GM18505 (cell line): ENCODE measurements around the gene SLC1A7.

Source experiments
- ATAC-seq: cut with Tn5 transposase; IDR thresholded peaks from one replicate; pipeline ENCODE4 v1.9.1; 2021; ENCODE audit not compliant: unreplicated experiment
- POLR2A ChIP-seq: IDR thresholded peaks from 4 replicates; pipeline ENCODE4 v1.6.1; 2011; ENCODE audit warnings: borderline replicate concordance; ENCODE audit not compliant: insufficient read depth, insufficient read length; ENCODE audit errors: extremely low read depth

The SLC1A7 gene

DNA sequence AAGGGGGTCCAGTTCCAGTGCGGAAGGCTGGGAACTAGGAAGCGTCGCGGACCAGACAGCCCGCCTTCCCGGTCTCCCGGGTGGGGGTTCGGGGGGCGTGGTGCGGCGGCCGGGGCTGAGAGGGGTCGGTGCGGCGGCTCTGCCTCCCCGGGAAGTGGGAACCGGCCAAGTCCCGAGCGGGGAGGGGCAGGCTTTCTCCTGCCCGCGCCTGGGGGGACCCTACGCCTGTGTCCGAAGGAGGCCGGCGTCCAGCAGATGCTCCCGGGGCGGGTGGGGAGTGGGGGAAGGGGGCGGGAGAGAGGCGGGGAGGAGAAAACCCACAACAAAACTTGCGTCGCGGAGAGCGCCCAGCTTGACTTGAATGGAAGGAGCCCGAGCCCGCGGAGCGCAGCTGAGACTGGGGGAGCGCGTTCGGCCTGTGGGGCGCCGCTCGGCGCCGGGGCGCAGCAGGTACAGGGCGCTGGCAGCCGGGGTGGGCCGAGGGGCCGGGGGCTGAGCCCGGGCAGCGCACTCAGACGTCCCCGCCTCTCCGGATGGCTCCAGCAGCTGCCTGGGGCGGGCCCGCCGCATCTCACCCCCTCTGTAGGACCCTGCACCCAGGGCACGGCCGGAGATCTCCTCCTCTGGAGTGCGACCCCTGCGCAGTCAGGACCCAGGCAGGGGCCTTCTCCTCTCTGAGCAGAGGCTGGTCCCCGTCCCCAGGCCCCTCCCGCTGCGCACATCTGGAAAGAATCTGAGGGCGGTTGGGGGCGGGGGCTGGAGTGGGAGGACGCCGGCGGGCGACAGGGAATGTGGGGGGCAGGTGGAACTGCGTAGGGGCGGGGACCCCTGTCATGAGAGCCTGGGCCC is 80.4 kb downstream of the SLC1A7 start, which contains the start of gene PODN:
PODN (plus strand) TSS at position 355 of the 849 bp plus-strand sequence. CDS start 7,643 bp downstream, outside the sequence.
- ATAC-seq = no peak
- TF ChIP-seq POLR2A = no peak

DNA sequence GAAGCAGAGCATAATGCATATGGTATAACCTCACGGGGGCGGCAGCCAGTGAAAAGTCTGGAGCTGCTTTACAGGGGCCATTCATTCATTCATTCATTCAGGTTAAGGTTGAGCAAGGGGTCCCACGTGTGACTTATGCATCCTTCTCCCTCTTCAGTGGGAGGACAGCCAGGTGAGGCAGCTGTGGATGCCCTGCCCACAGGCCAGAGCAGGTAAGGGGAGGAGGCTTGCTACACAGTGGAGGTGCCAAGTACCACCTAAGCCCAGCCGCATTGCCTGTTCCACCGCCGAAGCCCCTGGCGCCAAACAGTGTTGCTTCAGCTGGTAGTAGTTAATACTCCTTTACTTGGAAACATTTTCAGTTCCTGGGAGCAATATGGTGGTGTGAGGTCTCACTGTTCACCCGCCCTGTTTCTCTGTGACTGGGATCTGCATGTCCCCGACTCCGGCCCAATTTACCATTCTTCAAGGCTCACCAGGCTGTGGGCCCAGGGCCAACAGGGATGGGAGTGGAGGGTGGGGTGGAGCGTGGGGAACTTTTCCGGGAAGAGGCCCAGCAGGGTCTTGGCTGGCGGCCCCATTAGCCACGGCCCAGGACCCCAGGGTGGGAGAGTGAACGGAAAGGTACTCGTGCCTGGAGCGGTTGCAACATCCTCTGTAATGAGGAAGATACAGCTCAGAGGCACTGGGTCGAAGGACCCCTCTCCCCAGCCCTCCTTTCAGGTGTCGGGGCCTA is 81.1 kb downstream of the SLC1A7 start:
- ATAC-seq = no peak
- no peak for TF ChIP-seq POLR2A

DNA sequence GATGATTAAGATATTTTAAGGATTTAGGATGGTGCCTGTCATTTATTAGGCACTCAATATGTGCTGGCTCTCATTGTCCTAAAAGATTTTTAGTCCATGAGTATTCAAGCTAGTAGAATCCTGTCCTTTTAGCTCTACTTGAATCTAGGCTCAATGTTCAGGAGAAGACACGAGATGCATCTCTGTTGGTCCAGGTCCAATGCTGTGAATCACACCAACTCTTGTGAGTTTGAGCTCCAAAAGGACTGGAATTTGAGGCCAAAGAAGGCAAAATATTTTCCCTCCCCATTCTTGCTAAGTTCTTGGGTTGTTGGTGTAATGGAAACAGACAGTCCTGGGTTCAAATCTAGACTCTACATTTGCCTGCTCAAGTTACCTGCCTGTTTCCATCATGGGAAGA is 81.9 kb downstream of the SLC1A7 start:
- ATAC-seq = no peak
- no peak for TF ChIP-seq POLR2A

DNA sequence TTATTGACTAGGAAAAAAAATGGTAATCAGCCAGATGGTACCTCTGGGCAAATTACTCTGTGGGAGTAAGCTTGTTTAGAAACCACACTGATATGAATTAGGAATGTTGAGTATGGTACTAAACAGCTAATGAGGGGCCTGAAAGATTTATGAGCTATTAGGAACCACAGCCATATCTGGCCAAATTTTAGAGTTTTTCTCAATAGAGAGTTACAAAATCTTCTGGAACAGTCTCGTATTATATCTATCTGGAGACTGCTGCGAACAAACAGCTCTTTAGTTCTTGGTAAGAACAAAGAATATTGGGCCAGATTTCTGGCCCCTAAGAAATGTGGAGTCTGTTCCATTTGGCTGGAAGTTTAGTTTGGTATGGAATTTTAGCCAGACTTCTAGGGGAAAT is 85.3 kb downstream of the SLC1A7 start:
- no peak for ATAC-seq

DNA sequence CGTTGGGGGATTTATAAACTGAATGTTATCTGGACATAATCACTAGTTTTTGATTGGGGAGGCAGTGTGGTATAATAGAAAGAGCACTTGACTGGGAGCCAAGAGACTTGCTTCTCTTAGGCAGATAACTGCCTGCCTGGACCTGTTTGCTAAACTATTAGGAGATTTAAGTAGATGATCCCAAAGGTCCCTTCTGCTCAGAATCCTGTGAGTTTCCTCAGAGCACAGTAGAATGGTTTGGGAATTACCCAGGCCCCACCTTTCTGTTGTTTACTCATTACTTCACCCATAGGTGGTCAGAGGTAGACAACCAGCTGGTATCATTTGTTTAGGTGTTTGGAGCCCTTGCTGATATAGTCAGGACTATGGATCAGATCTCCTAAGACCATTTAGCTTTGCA is 90.8 kb downstream of the SLC1A7 start:
- no peak for ATAC-seq
- no peak for TF ChIP-seq POLR2A

More for the DNA sequence above, 85.3 kb downstream of the SLC1A7 start:
- no peak for TF ChIP-seq POLR2A

DNA sequence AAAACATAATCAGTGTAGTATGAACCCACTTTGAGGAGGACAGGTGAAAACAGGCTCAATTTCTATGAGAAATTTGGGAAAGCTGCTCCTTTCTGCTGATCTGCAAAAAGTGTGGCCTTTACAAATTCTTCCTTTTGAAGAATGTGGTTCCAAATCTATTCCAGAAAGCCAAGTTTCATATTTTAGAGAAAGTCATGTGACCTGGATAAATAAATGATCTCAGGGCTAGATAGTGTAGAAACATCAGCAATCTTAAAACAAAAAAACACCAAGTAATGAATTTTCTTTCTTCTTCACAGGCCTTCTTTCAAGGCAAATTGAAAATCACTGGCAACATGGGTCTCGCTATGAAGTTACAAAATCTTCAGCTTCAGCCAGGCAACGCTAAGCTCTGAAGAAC is 92.1 kb downstream of the SLC1A7 start:
- no peak for ATAC-seq
- TF ChIP-seq POLR2A = no peak

DNA sequence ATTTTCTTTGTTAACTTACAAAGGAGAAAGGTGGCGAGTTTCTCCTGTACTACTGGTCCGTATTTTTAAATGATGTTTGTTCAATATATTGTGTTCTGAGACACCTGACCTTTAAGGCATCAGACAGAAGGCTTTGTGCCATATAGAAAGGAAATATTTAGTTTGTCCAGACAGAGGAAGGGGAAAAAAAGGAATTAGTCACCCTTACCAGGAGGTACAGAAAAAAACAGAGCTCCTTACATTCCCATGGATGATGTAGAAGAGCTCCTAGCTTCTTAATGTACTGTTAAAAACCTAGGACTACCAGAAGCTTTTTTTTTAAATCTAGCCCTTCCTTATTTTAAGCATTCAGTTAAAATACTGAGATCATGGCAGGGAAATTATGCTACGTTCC is 92.9 kb downstream of the SLC1A7 start:
- ATAC-seq = no peak
- TF ChIP-seq POLR2A = no peak

DNA sequence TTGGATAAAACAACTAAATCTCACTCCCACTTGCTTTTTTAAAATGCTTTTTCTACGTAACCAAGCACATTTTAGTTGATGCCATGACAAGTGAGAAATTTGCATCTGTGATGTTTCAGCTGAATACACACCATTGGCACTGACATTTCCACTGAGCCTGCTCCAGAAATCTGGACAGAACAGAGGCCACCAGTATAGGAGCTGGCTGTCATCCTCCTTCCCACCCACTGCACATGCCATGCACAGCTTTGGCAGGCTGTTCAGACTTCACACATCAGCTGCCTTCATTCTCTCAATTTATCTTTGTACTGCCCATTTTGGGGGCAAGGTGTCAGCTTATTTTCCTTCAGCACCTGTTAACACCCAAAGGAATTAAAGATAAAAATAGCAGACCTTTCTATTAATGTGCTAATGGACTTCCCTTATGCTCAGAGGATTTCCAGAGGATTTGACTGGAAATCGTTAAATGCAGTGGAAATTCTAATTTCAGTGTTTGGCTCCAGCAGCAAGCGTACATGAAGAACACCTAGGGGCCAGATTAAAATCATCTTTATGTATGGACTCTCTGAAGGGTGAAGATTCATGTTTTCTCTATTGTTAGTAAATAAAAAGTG is 93.4 kb downstream of the SLC1A7 start:
- TF ChIP-seq POLR2A = no peak
- ATAC-seq = no peak

DNA sequence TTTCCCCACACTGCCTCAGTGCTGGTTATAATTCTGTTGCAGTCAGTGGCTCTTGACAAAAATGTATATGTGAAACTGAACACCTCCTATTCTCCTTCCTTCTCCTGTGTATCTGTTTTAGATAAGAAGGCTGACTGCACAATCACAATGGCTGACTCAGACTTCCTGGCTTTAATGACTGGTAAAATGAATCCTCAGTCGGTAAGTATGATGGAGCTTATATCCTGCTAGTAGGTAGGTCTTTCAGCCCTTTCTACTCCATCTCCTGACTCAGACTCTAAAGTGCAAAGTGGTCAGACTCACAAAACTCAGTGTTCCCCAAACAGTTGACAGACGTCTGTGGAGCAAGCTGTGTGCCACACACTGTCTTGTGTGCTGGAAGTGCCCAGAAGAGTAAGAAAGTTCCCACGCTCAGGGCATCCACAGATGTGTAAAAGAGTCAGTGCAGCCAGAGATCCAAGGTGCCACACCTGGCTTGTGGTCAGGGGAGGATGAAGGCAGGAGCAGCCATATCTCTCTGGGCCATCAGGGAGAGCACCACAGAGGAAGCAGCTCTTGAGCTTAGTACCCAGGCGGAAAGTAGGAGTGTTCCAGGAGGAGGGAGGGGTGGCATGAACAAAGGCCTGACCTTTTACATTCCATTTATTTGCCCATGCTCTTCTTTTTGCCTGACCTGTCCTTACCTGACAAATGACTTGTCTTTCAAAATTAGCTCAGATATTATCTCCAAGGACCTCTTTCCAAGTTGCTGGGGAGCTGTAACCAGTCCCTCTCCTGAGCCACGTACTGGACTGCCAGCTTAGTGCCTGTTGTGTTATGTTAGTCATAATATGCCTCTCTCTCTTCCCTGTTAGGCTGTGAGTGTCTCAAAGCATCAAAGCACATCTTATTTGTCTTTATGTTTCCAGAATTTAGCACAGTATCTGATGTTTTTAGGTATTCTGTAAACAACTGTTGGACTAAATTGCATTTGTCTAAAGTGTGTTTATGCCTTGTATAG is 94.4 kb downstream of the SLC1A7 start:
- no peak for TF ChIP-seq POLR2A
- no peak for ATAC-seq

DNA sequence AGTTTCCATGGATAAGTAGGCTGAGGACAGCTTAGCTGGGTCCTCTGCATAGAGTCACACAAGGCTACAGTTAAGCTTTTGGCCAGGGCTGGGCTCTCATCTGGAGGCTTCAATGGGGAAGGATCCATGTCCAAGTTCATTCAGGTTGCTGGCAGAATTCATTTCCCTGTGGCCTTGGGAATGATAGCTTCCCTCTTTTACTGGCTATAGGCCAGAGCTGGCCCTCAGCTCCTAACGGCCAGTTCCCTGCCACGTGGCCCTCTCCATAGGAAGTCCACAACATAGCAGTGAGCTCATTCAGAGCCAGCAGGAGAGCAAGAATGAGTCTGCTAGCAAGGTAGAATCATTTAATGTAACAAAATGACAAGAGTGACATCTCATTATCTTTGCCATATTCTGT is 95.5 kb downstream of the SLC1A7 start:
- TF ChIP-seq POLR2A = no peak

DNA sequence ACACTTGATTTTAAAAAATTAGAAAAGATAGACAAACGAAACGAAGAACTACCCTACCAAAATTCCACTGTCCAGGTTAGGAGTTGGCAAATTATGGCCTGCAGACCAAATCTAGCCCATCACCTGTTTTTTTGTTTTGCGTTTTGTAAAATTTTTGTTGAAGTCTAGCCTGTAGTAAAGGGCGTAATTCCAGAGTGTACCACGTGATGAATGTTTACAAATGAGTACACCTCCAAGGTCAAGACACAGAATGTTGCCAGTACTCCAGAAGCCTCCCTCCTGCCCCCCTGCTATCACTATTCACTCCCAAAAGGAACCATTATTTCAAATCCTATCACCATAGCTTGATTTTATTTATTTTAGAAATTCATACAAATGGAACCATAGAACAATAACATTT is 97.5 kb downstream of the SLC1A7 start:
- no peak for ATAC-seq
- TF ChIP-seq POLR2A = no peak

More for the DNA sequence above, 95.5 kb downstream of the SLC1A7 start:
- no peak for ATAC-seq

DNA sequence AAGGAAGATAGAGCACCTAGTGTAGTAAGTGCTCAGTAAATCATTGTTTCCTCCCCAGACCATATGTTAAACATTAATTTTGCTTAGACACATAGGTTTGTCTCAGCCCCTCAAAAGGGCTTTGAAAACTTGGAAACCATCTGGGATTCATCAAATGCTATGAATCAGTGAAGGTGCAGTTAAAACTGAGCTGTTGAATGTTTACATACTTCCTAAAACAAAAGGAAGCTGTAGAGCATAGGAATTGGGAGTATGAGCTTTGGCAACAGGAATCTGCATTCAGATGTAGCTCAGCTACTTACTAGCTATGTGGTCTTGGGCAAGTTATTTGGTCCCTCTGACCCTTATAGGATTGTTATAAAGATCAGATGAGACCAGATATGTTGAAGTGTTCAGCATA is 99.2 kb downstream of the SLC1A7 start:
- no peak for ATAC-seq

More for the DNA sequence above, 99.2 kb downstream of the SLC1A7 start:
- TF ChIP-seq POLR2A = no peak
